Activated CD4-positive, alpha-beta T cell treated with anti-CD3 and anti-CD28 coated beads, Interleukin-2, amount 50 U/mL, for 4 hours (primary cell): Measurements from ENCODE around the gene FAM228A.
"Not testable (repeated sequence)": the region's sequence is repeated elsewhere in the genome, so short reads cannot be mapped to it uniquely, and the experiment has no call there.

Experiments
- DNase-seq, 2 experiments: peaks; one replicate each; pipeline ENCODE4 v3.0.0-alpha.2; 2020

The FAM228A gene

GRCh38 chr2:24174851-24175277 lies at the start of gene FAM228A:
TSS of gene FAM228A (plus strand) at chr2:24175053. CDS start at chr2:24175481, 428 bp downstream.
- no peak for DNase-seq

- no peak for DNase-seq
Observed at GRCh38 chr2:24125956-24126355, 48.9 kb upstream of the FAM228A start.

- no peak for DNase-seq
Observed at GRCh38 chr2:24132543-24132942, 42.3 kb upstream of the FAM228A start.

- not testable (repeated sequence) for DNase-seq
Observed at GRCh38 chr2:24140305-24140704, 34.5 kb upstream of the FAM228A start.

- DNase-seq: no peak
Observed at GRCh38 chr2:24147364-24147763, 27.5 kb upstream of the FAM228A start.

GRCh38 chr2:24152413-24153197 lies 22.2 kb upstream of the FAM228A start:
- DNase-seq: no peak

- no peak for DNase-seq
Observed at GRCh38 chr2:24153478-24153877, 21.4 kb upstream of the FAM228A start.

GRCh38 chr2:24158131-24158530 lies 16.7 kb upstream of the FAM228A start:
- no peak for DNase-seq

GRCh38 chr2:24159708-24160107 lies 15.1 kb upstream of the FAM228A start:
- no peak for DNase-seq

GRCh38 chr2:24160761-24161160 lies 14.1 kb upstream of the FAM228A start:
- no peak for DNase-seq

GRCh38 chr2:24162494-24162893 lies 12.4 kb upstream of the FAM228A start:
- no peak for DNase-seq

GRCh38 chr2:24163186-24163585 lies 11.7 kb upstream of the FAM228A start:
- no peak for DNase-seq

- no peak for DNase-seq
Observed at GRCh38 chr2:24163601-24164000, 11.3 kb upstream of the FAM228A start.

- peak; percentile 14 to 20 for DNase-seq
Observed at GRCh38 chr2:24164416-24164973, 10.4 kb upstream of the FAM228A start.

- no peak for DNase-seq
Observed at GRCh38 chr2:24169023-24169422, 5.8 kb upstream of the FAM228A start.

- DNase-seq: no peak
Observed at GRCh38 chr2:24175631-24176187, 856 bp downstream of the FAM228A start.

GRCh38 chr2:24176326-24176725 lies 1.5 kb downstream of the FAM228A start:
- no peak for DNase-seq

- no peak for DNase-seq
Observed at GRCh38 chr2:24179683-24180082, 4.8 kb downstream of the FAM228A start.

- no peak for DNase-seq
Observed at GRCh38 chr2:24181849-24182248, 7.0 kb downstream of the FAM228A start.

GRCh38 chr2:24182507-24182906 lies 7.7 kb downstream of the FAM228A start:
- no peak for DNase-seq

GRCh38 chr2:24183366-24184069 lies 8.7 kb downstream of the FAM228A start:
- DNase-seq: no peak

- no peak for DNase-seq
Observed at GRCh38 chr2:24189551-24189950, 14.7 kb downstream of the FAM228A start.

- no peak for DNase-seq
Observed at GRCh38 chr2:24190503-24190902, 15.7 kb downstream of the FAM228A start.

- no peak for DNase-seq
Observed at GRCh38 chr2:24191156-24191555, 16.3 kb downstream of the FAM228A start.
